Mesothelial cell of epicardium (in vitro differentiated cells): ENCODE measurements around the gene KRT25. TPM values are rescaled to one million over a fixed set of nuclear protein-coding genes. Genes with fewer than 3 reads are reported as not detected.

Source experiments
- DNase-seq, 2 experiments: peaks; one replicate each; pipeline ENCODE4 v3.0.0; 2021; ENCODE audit warnings: low spot score in 2 of 2; ENCODE audit not compliant: unreplicated experiment in 2 of 2
- H3K27ac Mint-ChIP-seq: 2 replicates; pipeline ENCODE4 v1.8.0; 2021; ENCODE audit warnings: mixed read lengths
- H3K27me3 Mint-ChIP-seq: 2 replicates; pipeline ENCODE4 v1.8.0; 2021; ENCODE audit warnings: low read depth, mixed read lengths
- H3K36me3 Mint-ChIP-seq: 2 replicates; pipeline ENCODE4 v1.8.0; 2021; ENCODE audit warnings: mixed read lengths
- H3K4me1 Mint-ChIP-seq: 2 replicates; pipeline ENCODE4 v1.8.0; 2021; ENCODE audit warnings: mixed read lengths
- H3K4me3 Mint-ChIP-seq: 2 replicates; pipeline ENCODE4 v1.8.0; 2021; ENCODE audit warnings: mild to moderate bottlenecking, moderate library complexity, mixed read lengths
- H3K9me3 Mint-ChIP-seq: 2 replicates; pipeline ENCODE4 v1.8.0; 2021; ENCODE audit warnings: mixed read lengths
- total RNA-seq: library from RNA; stranded (reverse); gene quantifications from 3 replicates; pipeline ENCODE4 v1.2.1, GENCODE V29; 2021
- TF ChIP-seq, protein P1 (sequence below): fragments of 200-600 bp; sonication (generic); IDR thresholded peaks from one replicate; pipeline ENCODE4 v1.5.0; 2021; ENCODE audit warnings: antibody characterized with exemption; ENCODE audit not compliant: unreplicated experiment

KRT25 gene
- total RNA-seq, 1 donor from 2014 or later = not detected

DNA sequence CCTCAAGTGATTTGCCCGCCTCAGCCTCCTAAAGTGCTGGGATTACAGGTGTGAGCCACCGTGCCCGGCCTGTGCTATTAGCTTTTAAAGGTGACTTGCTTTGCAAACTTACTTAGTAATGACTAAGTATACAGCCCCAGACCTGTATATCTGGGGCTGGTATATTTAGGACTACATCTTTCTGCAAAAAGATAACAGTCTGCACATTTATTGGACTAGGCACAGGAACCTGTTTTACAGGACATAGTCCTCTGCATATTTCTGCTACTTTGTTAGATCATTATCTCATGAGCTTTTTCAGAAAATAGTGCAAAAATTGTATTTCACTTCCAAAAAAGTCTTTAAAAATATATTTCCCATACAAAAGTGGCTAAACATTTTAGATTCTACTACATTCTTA, 52.9 kb downstream of the KRT25 start:
- peaks cover 50% of the 10 kb centered on the region for H3K4me1 Mint-ChIP-seq
- H3K27ac Mint-ChIP-seq = peak overlapping the region; percentile 66
- peaks cover 4% of the 10 kb centered on the region for H3K27me3 Mint-ChIP-seq
- DNase-seq = no peak
- H3K9me3 Mint-ChIP-seq = no peaks in the 10 kb centered on the region
- TF ChIP-seq, protein P1, sequence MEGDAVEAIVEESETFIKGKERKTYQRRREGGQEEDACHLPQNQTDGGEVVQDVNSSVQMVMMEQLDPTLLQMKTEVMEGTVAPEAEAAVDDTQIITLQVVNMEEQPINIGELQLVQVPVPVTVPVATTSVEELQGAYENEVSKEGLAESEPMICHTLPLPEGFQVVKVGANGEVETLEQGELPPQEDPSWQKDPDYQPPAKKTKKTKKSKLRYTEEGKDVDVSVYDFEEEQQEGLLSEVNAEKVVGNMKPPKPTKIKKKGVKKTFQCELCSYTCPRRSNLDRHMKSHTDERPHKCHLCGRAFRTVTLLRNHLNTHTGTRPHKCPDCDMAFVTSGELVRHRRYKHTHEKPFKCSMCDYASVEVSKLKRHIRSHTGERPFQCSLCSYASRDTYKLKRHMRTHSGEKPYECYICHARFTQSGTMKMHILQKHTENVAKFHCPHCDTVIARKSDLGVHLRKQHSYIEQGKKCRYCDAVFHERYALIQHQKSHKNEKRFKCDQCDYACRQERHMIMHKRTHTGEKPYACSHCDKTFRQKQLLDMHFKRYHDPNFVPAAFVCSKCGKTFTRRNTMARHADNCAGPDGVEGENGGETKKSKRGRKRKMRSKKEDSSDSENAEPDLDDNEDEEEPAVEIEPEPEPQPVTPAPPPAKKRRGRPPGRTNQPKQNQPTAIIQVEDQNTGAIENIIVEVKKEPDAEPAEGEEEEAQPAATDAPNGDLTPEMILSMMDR = no peak
- H3K4me3 Mint-ChIP-seq = no peak overlapping the region
- H3K36me3 Mint-ChIP-seq = no peaks in the 10 kb centered on the region

DNA sequence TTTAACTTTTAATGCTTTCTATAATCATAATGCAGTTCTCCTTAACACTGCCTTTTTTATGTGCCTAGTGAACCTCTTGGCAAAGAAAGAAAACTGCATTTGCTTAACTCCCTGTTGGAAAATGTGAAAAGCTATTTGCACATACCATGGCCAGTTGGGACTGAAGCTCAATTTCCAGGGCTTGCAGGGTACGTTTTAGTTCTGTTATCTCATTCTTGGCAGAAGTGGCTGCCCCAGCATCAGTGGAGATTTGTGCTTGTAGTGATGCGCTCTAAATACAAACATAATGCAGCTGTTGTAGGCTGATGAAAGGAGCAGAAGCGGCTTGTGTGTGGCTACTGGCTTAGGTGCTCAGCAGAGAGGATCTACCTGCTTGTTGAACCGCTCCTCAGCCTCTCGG, 55.3 kb downstream of the KRT25 start:
- Mint-ChIP-seq H3K27me3 (peaks cover 4% of the 10 kb centered on the region), H3K36me3 (no peaks in the 10 kb centered on the region), H3K27ac (no peak overlapping the region), H3K9me3 (no peaks in the 10 kb centered on the region), H3K4me3 (no peak overlapping the region), H3K4me1 (peaks cover 59% of the 10 kb centered on the region)
- TF ChIP-seq, protein P1 = no peak
- DNase-seq = no peak

DNA sequence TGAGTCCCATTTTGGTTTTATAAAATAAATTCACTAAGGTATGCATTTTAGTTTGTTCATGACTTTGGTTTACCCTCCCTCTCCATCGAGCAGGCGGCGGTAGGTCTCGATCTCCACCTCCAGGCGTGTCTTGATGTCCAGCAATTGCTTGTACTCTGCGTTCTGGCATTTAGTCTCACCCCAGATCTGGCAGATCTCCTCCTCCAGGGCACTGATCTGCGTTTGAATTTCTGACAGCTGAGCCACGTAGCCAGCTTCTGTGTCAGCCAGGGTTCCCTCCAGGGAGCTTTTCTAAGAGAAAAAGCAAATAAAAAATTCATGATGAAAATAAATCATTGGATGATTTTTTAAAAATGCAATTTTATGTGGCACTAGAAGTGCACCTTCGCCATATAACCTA, 55.8 kb downstream of the KRT25 start:
- no peak for DNase-seq
- peak overlapping the region; percentile 69 for H3K27ac Mint-ChIP-seq
- no peaks in the 10 kb centered on the region for H3K36me3 Mint-ChIP-seq
- no peak overlapping the region for H3K4me3 Mint-ChIP-seq
- H3K4me1 Mint-ChIP-seq = peaks cover 60% of the 10 kb centered on the region
- TF ChIP-seq, protein P1 = no peak
- H3K9me3 Mint-ChIP-seq = no peaks in the 10 kb centered on the region
- peaks cover 2% of the 10 kb centered on the region for H3K27me3 Mint-ChIP-seq

Other genes starting within 250 kb of the KRT25 start
- 0.09 TPM in 1 of 3 replicates, not detected in the others for gene CCR7, start 189.9 kb downstream of the KRT25 start, total RNA-seq
- 162 to 163 TPM (median 162 TPM) in 3 replicates for gene SMARCE1, start 107.5 kb downstream of the KRT25 start, total RNA-seq
- gene KRT222, start 90.2 kb downstream of the KRT25 start, total RNA-seq = not detected in 3 replicates
- not detected in 3 replicates for gene KRT24, start 51.6 kb downstream of the KRT25 start, total RNA-seq
- not detected in 3 replicates for gene KRT26, start 16.9 kb upstream of the KRT25 start, total RNA-seq
- not detected in 3 replicates for gene KRT27, start 27.2 kb upstream of the KRT25 start, total RNA-seq
- gene KRT28, start 44.6 kb upstream of the KRT25 start, total RNA-seq = not detected in 3 replicates
- gene KRT10, start 67.3 kb upstream of the KRT25 start, total RNA-seq = 39.0 to 43.6 TPM (median 39.5 TPM) in 3 replicates
- gene KRT12, start 111.9 kb upstream of the KRT25 start, total RNA-seq = not detected in 3 replicates
- gene KRT20, start 129.9 kb upstream of the KRT25 start, total RNA-seq = not detected in 3 replicates
- gene KRT23, start 182.3 kb upstream of the KRT25 start, total RNA-seq = 2.3 to 2.8 TPM (median 2.6 TPM) in 3 replicates
- not detected in 3 replicates for gene KRT39, start 211.6 kb upstream of the KRT25 start, total RNA-seq
- 0.16 TPM in 1 of 3 replicates, not detected in the others for gene KRT40, start 229.0 kb upstream of the KRT25 start, total RNA-seq
- not detected in 3 replicates for gene KRTAP3-3, start 238.8 kb upstream of the KRT25 start, total RNA-seq
- not detected in 3 replicates for gene KRTAP3-2, start 244.6 kb upstream of the KRT25 start, total RNA-seq